ENCODE data around the gene APBB1.

- no peak for TF ChIP-seq CTCF (IDR thresholded peaks at IDR 0.05)
- TF ChIP-seq TCF12 (IDR thresholded peaks at IDR 0.05), result no peak
- no peak for TF ChIP-seq RAD21 (IDR thresholded peaks at IDR 0.05; ENCODE audit: low read length)
- TF ChIP-seq GABPA (IDR thresholded peaks at IDR 0.05; ENCODE audit: low read depth), result no peak
- no peak for TF ChIP-seq TAF1 (IDR thresholded peaks at IDR 0.05; ENCODE audit: borderline replicate concordance, low read depth, low read length)
- TF ChIP-seq MAX (IDR thresholded peaks at IDR 0.05; ENCODE audit: low read depth), result no peak
Measured at GRCh38 chr11:6448574-6448973, 29.7 kb upstream of the APBB1 start.

All from SK-N-SH (cell line).